ENCODE results near the gene BORCS8. TPM values are rescaled to one million over a fixed set of nuclear protein-coding genes. Genes with fewer than 3 reads are reported as not detected.

The BORCS8 gene
- polyA plus RNA-seq, 1 of the 3 experiments (the other 2 are of a cell fraction): 36.4 TPM

GRCh38 chr19:19226663-19227062, 34.7 kb upstream of the BORCS8 start (continued):
- TF ChIP-seq USF1 (IDR thresholded peaks at IDR 0.05; ENCODE audit: borderline replicate concordance, low read depth) (no peak), TCF12 (IDR thresholded peaks at IDR 0.05) (no peak), EZH2phosphoT487 (IDR thresholded peaks at IDR 0.05; ENCODE audit: borderline replicate concordance, low read depth) (no peak)

GRCh38 chr19:19226204-19226603, 34.3 kb upstream of the BORCS8 start:
- H4K20me1 ChIP-seq (ENCODE audit: insufficient read depth): no peaks in the 10 kb centered on the region
- no peaks in the 10 kb centered on the region for H3K79me2 ChIP-seq (ENCODE audit: insufficient read depth)
- no peaks in the 10 kb centered on the region for H3F3A ChIP-seq (replicated peaks; ENCODE audit: insufficient read depth)
- no peak for DNase-seq
- no peak overlapping the region for H2AFZ ChIP-seq (ENCODE audit: low read depth)
- ChIA-PET POLR2A (no interaction called here), CTCF (no interaction called here)
- H3K9ac ChIP-seq: no peak overlapping the region
- no peaks in the 10 kb centered on the region for H3K9me3 ChIP-seq
- H3K4me1 ChIP-seq (ENCODE audit: control insufficient read depth in 1 of 2, insufficient read depth in 2 of 2, low read depth in 1 of 2, low read length in 1 of 2): no peaks in the 10 kb centered on the region
- no peaks in the 10 kb centered on the region for H3K36me3 ChIP-seq (replicated peaks in 1 of 2; ENCODE audit: control insufficient read depth in 1 of 2, insufficient read depth in 2 of 2, low read length in 1 of 2)
- no peak overlapping the region for H3K4me3 ChIP-seq (ENCODE audit: low read depth in 2 of 2, low read length in 1 of 2)
- no peaks in the 10 kb centered on the region for H3K27me3 ChIP-seq (ENCODE audit: insufficient read depth)
- WGBS (ENCODE audit: low lambda C conversion rate): 77% methylated on average over 4 of the region's 5 CpGs
- no peak for TF ChIP-seq GATA2 (CRISPR knock-in tag; IDR thresholded peaks at IDR 0.05)
- no peak for TF ChIP-seq GABPA (IDR thresholded peaks at IDR 0.05; ENCODE audit: low read depth)
- no peak for TF ChIP-seq SIN3A (IDR thresholded peaks at IDR 0.05; ENCODE audit: borderline replicate concordance, low read depth, low read length)
- no peak for TF ChIP-seq ZBTB33 (IDR thresholded peaks at IDR 0.05; ENCODE audit: borderline replicate concordance, low read depth)
- no peaks in the 10 kb centered on the region for H3K9me2 ChIP-seq
- no peak overlapping the region for H3K4me2 ChIP-seq
- no peak overlapping the region for H3K27ac ChIP-seq (ENCODE audit: low read depth in 2 of 2, low read length in 1 of 2)

GRCh38 chr19:19224852-19225494, 33.0 kb upstream of the BORCS8 start:
- Histone ChIP-seq H3K4me2 (no peak overlapping the region), H2AFZ (ENCODE audit: low read depth) (no peak overlapping the region), H3K9ac (no peak overlapping the region), H3K36me3 (replicated peaks in 1 of 2; ENCODE audit: control insufficient read depth in 1 of 2, insufficient read depth in 2 of 2, low read length in 1 of 2) (no peaks in the 10 kb centered on the region), H3K4me3 (ENCODE audit: low read depth in 2 of 2, low read length in 1 of 2) (no peak overlapping the region), H4K20me1 (ENCODE audit: insufficient read depth) (no peaks in the 10 kb centered on the region), H3K79me2 (ENCODE audit: insufficient read depth) (no peaks in the 10 kb centered on the region), H3K4me1 (ENCODE audit: control insufficient read depth in 1 of 2, insufficient read depth in 2 of 2, low read depth in 1 of 2, low read length in 1 of 2) (no peaks in the 10 kb centered on the region), H3K27ac (ENCODE audit: low read depth in 2 of 2, low read length in 1 of 2) (no peak overlapping the region), H3F3A (replicated peaks; ENCODE audit: insufficient read depth) (no peaks in the 10 kb centered on the region), H3K9me2 (no peaks in the 10 kb centered on the region), H3K27me3 (ENCODE audit: insufficient read depth) (no peaks in the 10 kb centered on the region), H3K9me3 (no peaks in the 10 kb centered on the region)
- CTCF ChIA-PET: interaction anchor here (1.4 kb wide), 1 partner anchor 118 kb away, joined by 7 read pairs; no protein-coding TSS in a partner anchor
- POLR2A ChIA-PET: no interaction called here
- DNase-seq: no peak
- WGBS (ENCODE audit: low lambda C conversion rate): 88% methylated on average over 28 of the region's 59 CpGs
- TF ChIP-seq USF2 (IDR thresholded peaks at IDR 0.05; ENCODE audit: borderline replicate concordance, low read depth, low read length) (no peak), RXRA (IDR thresholded peaks at IDR 0.05; ENCODE audit: borderline replicate concordance, low read depth) (no peak), EZH2phosphoT487 (IDR thresholded peaks at IDR 0.05; ENCODE audit: borderline replicate concordance, low read depth) (no peak), USF1 (IDR thresholded peaks at IDR 0.05; ENCODE audit: borderline replicate concordance, low read depth) (no peak), MEF2A (IDR thresholded peaks at IDR 0.05; ENCODE audit: borderline replicate concordance, low read depth) (no peak), RFX5 (IDR thresholded peaks at IDR 0.05; ENCODE audit: low read length) (no peak), FOXM1 (IDR thresholded peaks at IDR 0.05; ENCODE audit: low read depth) (no peak), RAD21 (IDR thresholded peaks at IDR 0.05; ENCODE audit: low read length) (no peak), TAF1 (IDR thresholded peaks at IDR 0.05; ENCODE audit: borderline replicate concordance, low read depth, low read length) (no peak), RCOR1 (IDR thresholded peaks at IDR 0.05; ENCODE audit: low read length) (no peak), YY1 (IDR thresholded peaks at IDR 0.05; ENCODE audit: low read depth) (no peak), IRF3 (IDR thresholded peaks at IDR 0.05; ENCODE audit: low read depth, low read length) (no peak)
